ENCODE results near the gene RGS8.

The RGS8 gene

DNA sequence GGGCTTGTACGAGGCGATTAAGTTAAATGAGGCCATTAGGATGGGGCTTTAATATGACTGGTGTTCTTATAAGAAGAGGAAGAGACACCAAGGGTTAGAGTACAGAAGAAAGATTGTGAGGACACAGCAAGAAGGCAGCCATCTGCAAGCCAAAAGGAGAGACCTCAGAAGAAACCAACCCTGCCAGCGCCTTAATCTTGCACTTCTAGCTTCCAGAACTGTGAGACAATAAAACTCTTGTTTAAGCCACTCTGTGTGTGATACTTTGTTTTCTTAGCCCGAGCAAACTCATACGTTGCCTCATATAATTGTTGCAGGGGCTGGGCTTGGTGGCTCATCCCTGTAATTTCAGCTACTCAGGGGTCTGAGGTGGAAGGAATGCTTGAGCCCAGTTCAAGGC, 46.6 kb downstream of the RGS8 start:
- no peak for DNase-seq (ENCODE audit: low spot score)

DNA sequence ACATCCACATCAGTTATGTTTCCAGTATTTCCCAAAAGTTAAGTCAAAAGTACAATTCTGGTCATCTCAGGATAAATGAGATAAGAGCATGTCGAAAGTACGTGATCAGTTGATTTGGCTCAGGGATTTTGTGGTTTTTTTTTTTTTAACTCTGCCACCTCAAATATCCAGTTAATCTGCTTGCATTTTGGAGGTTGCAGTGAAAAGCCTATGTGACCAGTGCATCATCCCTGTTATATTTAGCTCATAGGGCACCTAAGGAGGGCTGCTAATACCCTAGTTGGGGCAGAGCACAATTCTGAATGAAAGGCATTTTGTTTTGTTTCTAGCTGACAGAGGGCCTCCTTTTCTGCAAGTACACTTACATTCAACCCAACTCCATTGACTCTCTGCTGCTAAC, 48.5 kb downstream of the RGS8 start:
- no peak for DNase-seq (ENCODE audit: low spot score)

Data from globus pallidus (tissue), 1 donor.